Measurements from ENCODE around the gene SARDH. TPM values are rescaled to one million over a fixed set of nuclear protein-coding genes. Genes with fewer than 3 reads are reported as not detected.

Gene SARDH
- total and polyA plus RNA-seq, 2 of the 13 experiments (the other 11 are each of a cell fraction or from before 2014, with no cell fraction given): 11.6 to 34.9 TPM

- TF ChIP-seq TRIM24 (CRISPR knock-in tag; IDR thresholded peaks at IDR 0.05): no peak; the same call in 1 of the 2 replicates
- peak; percentile 83 for TF ChIP-seq BCL6 (CRISPR knock-in tag; IDR thresholded peaks at IDR 0.05)
- TF ChIP-seq ZNF609 (CRISPR knock-in tag; IDR thresholded peaks at IDR 0.05; ENCODE audit: borderline replicate concordance): peak; percentile 91
- no peak for TF ChIP-seq ZNF841 (CRISPR knock-in tag; IDR thresholded peaks at IDR 0.05; ENCODE audit: borderline replicate concordance)
- TF ChIP-seq MED8 (CRISPR knock-in tag; IDR thresholded peaks at IDR 0.05; ENCODE audit: insufficient replicate concordance): no peak
- no peak for TF ChIP-seq PLSCR1 (CRISPR knock-in tag; IDR thresholded peaks at IDR 0.05; ENCODE audit: borderline replicate concordance)
- no peak for TF ChIP-seq SETDB1 (CRISPR knock-in tag; IDR thresholded peaks at IDR 0.05; ENCODE audit: borderline replicate concordance)
- peak; percentile 67; the same call in 1 of the 2 replicates for TF ChIP-seq GFI1 (CRISPR knock-in tag; IDR thresholded peaks at IDR 0.05; ENCODE audit: borderline replicate concordance)
- TF ChIP-seq TBX3 (IDR thresholded peaks at IDR 0.05; ENCODE audit: borderline replicate concordance): no peak
- TF ChIP-seq CENPBD1 (CRISPR knock-in tag; IDR thresholded peaks at IDR 0.05; ENCODE audit: borderline replicate concordance, low read depth): no peak
- no peak for TF ChIP-seq ZBTB44 (CRISPR knock-in tag; IDR thresholded peaks at IDR 0.05)
- TF ChIP-seq KDM5A (IDR thresholded peaks at IDR 0.05; ENCODE audit: borderline replicate concordance, low read length): no peak
- peak; percentile 63; the same call in 1 of the 2 replicates for TF ChIP-seq ZNF205 (CRISPR knock-in tag; IDR thresholded peaks at IDR 0.05)
- peak; percentile 70; the same call in 1 of the 2 replicates for TF ChIP-seq ZSCAN29 (CRISPR knock-in tag; conservative IDR thresholded peaks at IDR 0.05)
- no peak for TF ChIP-seq PHF20 (CRISPR knock-in tag; IDR thresholded peaks at IDR 0.05)
- no peak for TF ChIP-seq ZNF235 (CRISPR knock-in tag; IDR thresholded peaks at IDR 0.05; ENCODE audit: borderline replicate concordance)
- 0 out of 2 replicates have a peak, but pooled peaks have one; percentile 51 for TF ChIP-seq DPF2 (CRISPR knock-in tag; IDR thresholded peaks at IDR 0.05; ENCODE audit: borderline replicate concordance, low read depth)
- no peak for TF ChIP-seq RNF219 (CRISPR knock-in tag; IDR thresholded peaks at IDR 0.05)
- TF ChIP-seq ZNF382 (CRISPR knock-in tag; IDR thresholded peaks at IDR 0.05; ENCODE audit: borderline replicate concordance): no peak
These were observed 30.8 kb upstream of the SARDH start (continued) for GRCh38 chr9:133768859-133769510.
